SKM-1 (cell line): ENCODE results near the gene CAPS2.
A peak's percentile ranks its signal among the peaks of the same experiment; 100 is the strongest.
"Not testable (repeated sequence)": the region's sequence is repeated elsewhere in the genome, so short reads cannot be mapped to it uniquely, and the experiment has no call there.

Source experiments
- DNase-seq: peaks from one replicate; lab custom pipeline; 2025; ENCODE audit not compliant: unreplicated experiment; lab: John Stamatoyannopoulos, UW

CAPS2 gene

GRCh38 chr12:75329918-75330826, at the start of gene CAPS2:
CAPS2 (minus strand) TSS chr12:75330324; CDS start chr12:75326498, 3,826 bp downstream.
- peak; percentile 38 for DNase-seq

- DNase-seq: no peak
Measured at GRCh38 chr12:75378354-75378753, 48.2 kb upstream of the CAPS2 start.

- DNase-seq: no peak
Measured at GRCh38 chr12:75374971-75375370, 44.8 kb upstream of the CAPS2 start.

- DNase-seq: no peak
Measured at GRCh38 chr12:75366629-75367028, 36.5 kb upstream of the CAPS2 start.

- DNase-seq: no peak
Measured at GRCh38 chr12:75364919-75365318, 34.8 kb upstream of the CAPS2 start.

GRCh38 chr12:75361408-75361807, 31.3 kb upstream of the CAPS2 start:
- DNase-seq: no peak

- DNase-seq: no peak
Measured at GRCh38 chr12:75360920-75361319, 30.8 kb upstream of the CAPS2 start.

GRCh38 chr12:75354011-75354410, 23.9 kb upstream of the CAPS2 start:
- no peak for DNase-seq

- no peak for DNase-seq
Measured at GRCh38 chr12:75350413-75350812, 20.3 kb upstream of the CAPS2 start.

GRCh38 chr12:75349946-75350345, 19.8 kb upstream of the CAPS2 start:
- no peak for DNase-seq

- not testable (repeated sequence) for DNase-seq
Measured at GRCh38 chr12:75346215-75346614, 16.1 kb upstream of the CAPS2 start.

GRCh38 chr12:75345531-75345930, 15.4 kb upstream of the CAPS2 start:
- DNase-seq: no peak

GRCh38 chr12:75341873-75342272, 11.7 kb upstream of the CAPS2 start:
- DNase-seq: no peak

- no peak for DNase-seq
Measured at GRCh38 chr12:75337905-75338304, 7.8 kb upstream of the CAPS2 start.

- DNase-seq: peak; percentile 32
Measured at GRCh38 chr12:75334384-75335030, 4.4 kb upstream of the CAPS2 start, which contains the start of gene GLIPR1L1. GLIPR1L1 (plus strand) TSS chr12:75334670; CDS start chr12:75334729, 59 bp downstream.

- DNase-seq: no peak
Measured at GRCh38 chr12:75327642-75328041, 2.5 kb downstream of the CAPS2 start.

GRCh38 chr12:75323663-75324062, 6.5 kb downstream of the CAPS2 start:
- DNase-seq: no peak

- DNase-seq: no peak
Measured at GRCh38 chr12:75322464-75322863, 7.7 kb downstream of the CAPS2 start.

- DNase-seq: no peak
Measured at GRCh38 chr12:75317784-75318183, 12.3 kb downstream of the CAPS2 start.

GRCh38 chr12:75315518-75315917, 14.6 kb downstream of the CAPS2 start:
- DNase-seq: no peak

- no peak for DNase-seq
Measured at GRCh38 chr12:75311369-75311768, 18.8 kb downstream of the CAPS2 start.

- DNase-seq: no peak
Measured at GRCh38 chr12:75308279-75308678, 21.8 kb downstream of the CAPS2 start.
